Spleen (tissue), 7 donors: ENCODE results near the gene SRGAP1.

Experiments
- CTCF ChIP-seq, 11 experiments: fragments of 200-600 bp in 7 of 11; fragments of 450-650 bp in 4 of 11; sonication (generic) in 4 of 11; IDR thresholded peaks in 8 of 11; conservative IDR thresholded peaks in 3 of 11; 1 replicate in 7 of 11; 2 replicates in 4 of 11; pipeline versions ENCODE4 v1.4.0 to v1.8.0; 2016 to 2021; ENCODE audit warnings: antibody characterized with exemption in 11 of 11, inconsistent platforms in 4 of 11, mild to moderate bottlenecking in 1 of 11
- POLR2A ChIP-seq, 3 donors: fragments of 450-650 bp; IDR thresholded peaks; one replicate each; pipeline ENCODE4 v1.5.1; 2017; ENCODE audit warnings: antibody characterized with exemption in 3 of 3, mild to moderate bottlenecking in 1 of 3
- donor health status: DM: no; HTN: no; CAD: no; lungs with moderate emphysema.
- donor health status: DM: no; HTN: no; CAD: no.
- donor health status: DM: no; HTN: no; CAD: no.

GRCh38 chr12:63995512-63995911, 151.0 kb downstream of the SRGAP1 start:
- TF ChIP-seq CTCF (IDR thresholded peaks at IDR 0.05 in 8 of 11, conservative IDR thresholded peaks at IDR 0.05 in 3 of 11) = no peak
- TF ChIP-seq POLR2A (IDR thresholded peaks at IDR 0.05) = no peak
